HepG2 (cell line): ENCODE results near the gene RIMS3. TPM values are rescaled to one million over a fixed set of nuclear protein-coding genes. Genes with fewer than 3 reads are reported as not detected.

Source experiments
- ATAC-seq: fragments of 200-7000 bp; cut with Tn5 transposase; 3 replicates; pipeline ENCODE4 v1.9.1; 2020; ENCODE audit warnings: mild to moderate bottlenecking, moderate library complexity
- BruUV-seq: library from RNA; stranded (reverse); fragments of 400-500 nt; replicated peaks from 2 replicates; lab custom pipeline; 2021; lab: Mats Ljungman, UMichigan
- CTCF ChIA-PET: fragments of 300-600 bp; formaldehyde crosslinking; extraction: SDS; loops from one replicate; lab custom pipeline; 2021; ENCODE audit warnings: low total read pairs, inconsistent platforms, low intra/inter-chr PET ratio; lab: Yijun Ruan, JAX
- POLR2A ChIA-PET: fragments of 350-600 bp; sonication (Branson Sonifier 250); formaldehyde crosslinking; loops from one replicate; lab custom pipeline; 2020; ENCODE audit warnings: antibody characterized with exemption, inconsistent platforms; lab: Yijun Ruan, JAX
- DNase-seq: peaks from one replicate; pipeline ENCODE4 v3.0.0-alpha.2; 2015; ENCODE audit warnings: low spot score
- FAIRE-seq: peaks from 3 replicates; lab custom pipeline; 2011; peaks lifted over from hg19 to GRCh38; lab: Jason Lieb, UNC
- H2AFZ ChIP-seq: one replicate; pipeline ENCODE4 v1.6.1; 2011; ENCODE audit warnings: low read length, inconsistent platforms
- H3K27ac ChIP-seq: fragments of 300-600 bp; 3 replicates; pipeline ENCODE4 v1.8.0; 2011; ENCODE audit warnings: mixed run types, mild to moderate bottlenecking, mixed read lengths, low read length, inconsistent platforms; ENCODE audit not compliant: insufficient read depth; ENCODE audit errors: extremely low read length
- H3K27me3 ChIP-seq, 2 experiments: fragments of 200-600 bp in 1 of 2; 2 replicates in 1 of 2; 3 replicates in 1 of 2; pipeline versions ENCODE4 v1.6.0 to v1.8.0; 2011; ENCODE audit warnings: low read length in 2 of 2, mild to moderate bottlenecking in 2 of 2, moderate library complexity in 2 of 2, inconsistent platforms in 1 of 2; ENCODE audit not compliant: insufficient read depth in 2 of 2, control insufficient read depth in 1 of 2
- H3K36me3 ChIP-seq, 2 experiments: fragments of 200-600 bp in 1 of 2; replicated peaks in 1 of 2; 2 replicates in 1 of 2; 3 replicates in 1 of 2; pipeline versions ENCODE4 v1.5.1 to v1.8.0; 2011; ENCODE audit warnings: low read length in 2 of 2, inconsistent platforms in 1 of 2; ENCODE audit not compliant: insufficient read depth in 2 of 2, control insufficient read depth in 1 of 2
- H3K4me1 ChIP-seq: 2 replicates; pipeline ENCODE4 v1.5.1; 2012; ENCODE audit warnings: low read length, inconsistent platforms; ENCODE audit not compliant: insufficient read depth
- H3K4me2 ChIP-seq: 2 replicates; pipeline ENCODE4 v1.6.0; 2011; ENCODE audit warnings: low read depth, low read length, inconsistent platforms
- H3K4me3 ChIP-seq, 3 experiments: fragments of 200-600 bp in 1 of 3; sonication (generic), shearing (Covaris generic) in 1 of 3; replicated peaks in 1 of 3; 2 replicates each; pipeline ENCODE4 v1.5.1; 2011 to 2016; ENCODE audit warnings: low read length in 3 of 3, inconsistent platforms in 2 of 3, low read depth in 2 of 3, mild to moderate bottlenecking in 2 of 3, control low read depth in 1 of 3, mixed read lengths in 1 of 3; ENCODE audit not compliant: insufficient read depth in 1 of 3
- H3K79me2 ChIP-seq: one replicate; pipeline ENCODE4 v1.6.1; 2011; ENCODE audit warnings: low read length, inconsistent platforms; ENCODE audit not compliant: insufficient read depth
- H3K9ac ChIP-seq: 2 replicates; pipeline ENCODE4 v1.6.0; 2011; ENCODE audit warnings: mild to moderate bottlenecking, low read depth, low read length, inconsistent platforms; ENCODE audit not compliant: insufficient read depth
- H3K9me3 ChIP-seq: 2 replicates; pipeline ENCODE4 v1.5.1; 2012; ENCODE audit warnings: mild to moderate bottlenecking, low read length
- H4K20me1 ChIP-seq: 2 replicates; pipeline ENCODE4 v1.6.0; 2011; ENCODE audit warnings: inconsistent platforms, mild to moderate bottlenecking, low read length, moderate library complexity; ENCODE audit not compliant: insufficient read depth
- ADNP ChIP-seq: sonication (generic); formaldehyde crosslinking; IDR thresholded peaks from 2 replicates; pipeline ENCODE4 v1.4.0; 2020; ENCODE audit warnings: missing genetic modification reagents
- AGO2 ChIP-seq: fragments of 200-400 bp; formaldehyde crosslinking; optimal IDR thresholded peaks from 2 replicates; pipeline ENCODE3; 2017; ENCODE audit warnings: mild to moderate bottlenecking, low read depth, low read length, moderate library complexity
- ATF3 ChIP-seq: sonication (generic); formaldehyde crosslinking; IDR thresholded peaks from 2 replicates; pipeline ENCODE4 v1.4.0; 2020; ENCODE audit warnings: missing genetic modification reagents
- CAMTA2 ChIP-seq: sonication (generic); formaldehyde crosslinking; IDR thresholded peaks from 2 replicates; pipeline ENCODE4 v1.4.0; 2020; ENCODE audit warnings: mild to moderate bottlenecking, missing genetic modification reagents, borderline replicate concordance
- ETV5 ChIP-seq: IDR thresholded peaks from 2 replicates; pipeline ENCODE4 v1.6.1; 2018; ENCODE audit warnings: missing biosample characterization, missing genetic modification reagents, inconsistent platforms, borderline replicate concordance
- HCFC1 ChIP-seq: fragments of 150-350 bp; IDR thresholded peaks from 2 replicates; pipeline ENCODE4 v1.6.1; 2014; ENCODE audit warnings: low read depth, low read length
- MIER2 ChIP-seq: IDR thresholded peaks from 2 replicates; pipeline ENCODE4 v1.6.1; 2016; ENCODE audit warnings: missing biosample characterization, missing genetic modification reagents
- NFE2L1 ChIP-seq: sonication (generic); formaldehyde crosslinking; IDR thresholded peaks from 2 replicates; pipeline ENCODE4 v1.4.0; 2020; ENCODE audit warnings: missing genetic modification reagents, mild to moderate bottlenecking, borderline replicate concordance
- NPAS2 ChIP-seq: sonication (generic); formaldehyde crosslinking; IDR thresholded peaks from 2 replicates; pipeline ENCODE4 v1.8.0; 2022; ENCODE audit warnings: mild to moderate bottlenecking, missing genetic modification reagents, borderline replicate concordance
- RCOR2 ChIP-seq: IDR thresholded peaks from 2 replicates; pipeline ENCODE4 v1.6.1; 2016; ENCODE audit warnings: missing biosample characterization, missing genetic modification reagents
- SAFB2 ChIP-seq: sonication (generic); formaldehyde crosslinking; IDR thresholded peaks from 2 replicates; pipeline ENCODE4 v1.5.1; 2020; ENCODE audit warnings: missing genetic modification reagents, low read depth, mild to moderate bottlenecking, borderline replicate concordance
- SAP130 ChIP-seq: IDR thresholded peaks from 2 replicates; pipeline ENCODE4 v1.6.1; 2016; ENCODE audit warnings: low read depth
- SUZ12 ChIP-seq: fragments of 150-350 bp; IDR thresholded peaks from 2 replicates; pipeline ENCODE4 v1.6.1; 2014; ENCODE audit warnings: low read depth, low read length
- TEF ChIP-seq: sonication (generic); formaldehyde crosslinking; IDR thresholded peaks from 2 replicates; pipeline ENCODE4 v1.5.0; 2020; ENCODE audit warnings: missing genetic modification reagents
- ZBTB1 ChIP-seq: sonication (generic); formaldehyde crosslinking; IDR thresholded peaks from 2 replicates; pipeline ENCODE4 v1.4.0; 2020; ENCODE audit warnings: missing genetic modification reagents, borderline replicate concordance
- ZNF530 ChIP-seq: sonication (generic); formaldehyde crosslinking; IDR thresholded peaks from 2 replicates; pipeline ENCODE4 v1.5.0; 2020; ENCODE audit warnings: low read depth, mild to moderate bottlenecking, missing genetic modification reagents
- ZNF558 ChIP-seq: sonication (generic); formaldehyde crosslinking; IDR thresholded peaks from 2 replicates; pipeline ENCODE4 v1.9.0; 2022; ENCODE audit warnings: mild to moderate bottlenecking, missing genetic modification reagents, borderline replicate concordance
- ZNF775 ChIP-seq: sonication (generic); formaldehyde crosslinking; IDR thresholded peaks from 2 replicates; pipeline ENCODE4 v1.4.0; 2020; ENCODE audit warnings: missing genetic modification reagents, mild to moderate bottlenecking, moderate library complexity, borderline replicate concordance
- WGBS: methylation state at CpG from one replicate; pipeline ENCODE4 v1.1.6; 2017; ENCODE audit warnings: low lambda C conversion rate; 5-methylcytosine and 5-hydroxymethylcytosine counted together
- in situ Hi-C: cut with HindIII; loops from 2 replicates; pipeline ENCODE4 v1.10.0; 2017; ENCODE audit warnings: low pct_unique_long_range_greater_than_20kb; ENCODE audit not compliant: extremely low pct_ligation_motif_present
- intact Hi-C: fragments of 100-400 bp; cut with micrococcal nuclease; formaldehyde crosslinking; loops from one replicate; pipeline ENCODE4 v1.10.0; 2022; ENCODE audit not compliant: unreplicated experiment
- polyA plus RNA-seq, 8 experiments: library from polyadenylated mRNA; depleted of rRNA in 3 of 8; stranded (reverse) in 7 of 8; unstranded in 1 of 8; fragments of >200 nt; fragmentation: Illumina TruSeq in 4 of 8; extraction: Trizol in 4 of 8; gene quantifications; 2 replicates each; pipeline versions ENCODE4 v1.2.1 to v1.2.3, GENCODE V29; 2011 to 2016; ENCODE audit warnings: low read depth in 4 of 8, missing spikeins in 1 of 8, mixed read lengths in 1 of 8; ENCODE audit not compliant: insufficient read depth in 1 of 8
- total RNA-seq, 5 experiments: library from RNA; depleted of rRNA; stranded (reverse); fragments of >200 nt; fragmentation: Illumina TruSeq; extraction: Trizol; gene quantifications; 2 replicates each; pipeline ENCODE4 v1.2.3, GENCODE V29; 2016; ENCODE audit warnings: low read depth in 1 of 5
- TF ChIP-seq, protein P1 (sequence below): sonication (generic); formaldehyde crosslinking; IDR thresholded peaks from 2 replicates; pipeline ENCODE4 v1.4.0; 2020; ENCODE audit warnings: missing genetic modification reagents
- TF ChIP-seq, protein P2 (sequence below): sonication (generic); formaldehyde crosslinking; IDR thresholded peaks from 2 replicates; pipeline ENCODE4 v1.4.0; 2020; ENCODE audit warnings: missing genetic modification reagents, borderline replicate concordance

The RIMS3 gene
- total and polyA plus RNA-seq, 2 of the 13 experiments (the other 11 are each of a cell fraction or from before 2014, with no cell fraction given) = 2.1 to 5.4 TPM

- no peaks in the 10 kb centered on the region for H4K20me1 ChIP-seq
- no peak for FAIRE-seq
- peaks cover 14% of the 10 kb centered on the region for H3K4me1 ChIP-seq
- H3K36me3 ChIP-seq = no peaks in the 10 kb centered on the region
- no peaks in the 10 kb centered on the region for H3K79me2 ChIP-seq
- no peaks in the 10 kb centered on the region for H3K27me3 ChIP-seq
- no peak overlapping the region for H3K4me3 ChIP-seq
- no peaks in the 10 kb centered on the region for H3K9me3 ChIP-seq
- ATAC-seq = no peak
- no peak overlapping the region for H2AFZ ChIP-seq
- H3K4me2 ChIP-seq = no peak overlapping the region
- ChIA-PET POLR2A (interaction anchor here (0.5 kb wide), 1 partner anchor 18 kb away, joined by 3 read pairs; no protein-coding TSS in a partner anchor), CTCF (no interaction called here)
- H3K27ac ChIP-seq = no peak overlapping the region
- intact Hi-C loops (no loop called here), in situ Hi-C loops (no loop called here)
- WGBS = 67% methylated on average over 23 of the region's 35 CpGs
- no TSS peak for BruUV-seq
- DNase-seq = no peak
- no peak overlapping the region for H3K9ac ChIP-seq
- TF ChIP-seq MIER2 (CRISPR knock-in tag) (peak; percentile 81), ADNP (CRISPR knock-in tag) (no peak), TEF (CRISPR knock-in tag) (no peak), NFE2L1 (CRISPR knock-in tag) (no peak), NPAS2 (CRISPR knock-in tag) (no peak), SAP130 (no peak), ETV5 (CRISPR knock-in tag) (no peak), ATF3 (CRISPR knock-in tag) (no peak), ZNF558 (CRISPR knock-in tag) (no peak), AGO2 (no peak), ZNF530 (CRISPR knock-in tag) (no peak), ZBTB1 (CRISPR knock-in tag) (no peak), CAMTA2 (no peak), RCOR2 (CRISPR knock-in tag) (no peak), SAFB2 (CRISPR knock-in tag) (no peak), ZNF775 (CRISPR knock-in tag) (no peak), HCFC1 (no peak), SUZ12 (no peak)
- TF ChIP-seq, protein P1, sequence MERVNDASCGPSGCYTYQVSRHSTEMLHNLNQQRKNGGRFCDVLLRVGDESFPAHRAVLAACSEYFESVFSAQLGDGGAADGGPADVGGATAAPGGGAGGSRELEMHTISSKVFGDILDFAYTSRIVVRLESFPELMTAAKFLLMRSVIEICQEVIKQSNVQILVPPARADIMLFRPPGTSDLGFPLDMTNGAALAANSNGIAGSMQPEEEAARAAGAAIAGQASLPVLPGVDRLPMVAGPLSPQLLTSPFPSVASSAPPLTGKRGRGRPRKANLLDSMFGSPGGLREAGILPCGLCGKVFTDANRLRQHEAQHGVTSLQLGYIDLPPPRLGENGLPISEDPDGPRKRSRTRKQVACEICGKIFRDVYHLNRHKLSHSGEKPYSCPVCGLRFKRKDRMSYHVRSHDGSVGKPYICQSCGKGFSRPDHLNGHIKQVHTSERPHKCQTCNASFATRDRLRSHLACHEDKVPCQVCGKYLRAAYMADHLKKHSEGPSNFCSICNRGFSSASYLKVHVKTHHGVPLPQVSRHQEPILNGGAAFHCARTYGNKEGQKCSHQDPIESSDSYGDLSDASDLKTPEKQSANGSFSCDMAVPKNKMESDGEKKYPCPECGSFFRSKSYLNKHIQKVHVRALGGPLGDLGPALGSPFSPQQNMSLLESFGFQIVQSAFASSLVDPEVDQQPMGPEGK = 0 out of 2 replicates have a peak, but pooled peaks have one; percentile 27
- TF ChIP-seq, protein P2, sequence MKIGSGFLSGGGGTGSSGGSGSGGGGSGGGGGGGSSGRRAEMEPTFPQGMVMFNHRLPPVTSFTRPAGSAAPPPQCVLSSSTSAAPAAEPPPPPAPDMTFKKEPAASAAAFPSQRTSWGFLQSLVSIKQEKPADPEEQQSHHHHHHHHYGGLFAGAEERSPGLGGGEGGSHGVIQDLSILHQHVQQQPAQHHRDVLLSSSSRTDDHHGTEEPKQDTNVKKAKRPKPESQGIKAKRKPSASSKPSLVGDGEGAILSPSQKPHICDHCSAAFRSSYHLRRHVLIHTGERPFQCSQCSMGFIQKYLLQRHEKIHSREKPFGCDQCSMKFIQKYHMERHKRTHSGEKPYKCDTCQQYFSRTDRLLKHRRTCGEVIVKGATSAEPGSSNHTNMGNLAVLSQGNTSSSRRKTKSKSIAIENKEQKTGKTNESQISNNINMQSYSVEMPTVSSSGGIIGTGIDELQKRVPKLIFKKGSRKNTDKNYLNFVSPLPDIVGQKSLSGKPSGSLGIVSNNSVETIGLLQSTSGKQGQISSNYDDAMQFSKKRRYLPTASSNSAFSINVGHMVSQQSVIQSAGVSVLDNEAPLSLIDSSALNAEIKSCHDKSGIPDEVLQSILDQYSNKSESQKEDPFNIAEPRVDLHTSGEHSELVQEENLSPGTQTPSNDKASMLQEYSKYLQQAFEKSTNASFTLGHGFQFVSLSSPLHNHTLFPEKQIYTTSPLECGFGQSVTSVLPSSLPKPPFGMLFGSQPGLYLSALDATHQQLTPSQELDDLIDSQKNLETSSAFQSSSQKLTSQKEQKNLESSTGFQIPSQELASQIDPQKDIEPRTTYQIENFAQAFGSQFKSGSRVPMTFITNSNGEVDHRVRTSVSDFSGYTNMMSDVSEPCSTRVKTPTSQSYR (CRISPR knock-in tag) = 0 out of 2 replicates have a peak, but pooled peaks have one; percentile 44
Observed at GRCh38 chr1:40653851-40654537, 11.5 kb downstream of the RIMS3 start.
